Activated naive CD8-positive, alpha-beta T cell treated with anti-CD3 and anti-CD28 coated beads, Interleukin-2, amount 10 ng/mL, durations not matched to agents 7 days and 5 days (primary cell): ENCODE measurements around the gene ZNF654. TPM values are rescaled to one million over a fixed set of nuclear protein-coding genes. Genes with fewer than 3 reads are reported as not detected.

Experiments
- total RNA-seq, 2 experiments: library from RNA; stranded (reverse); gene quantifications; one replicate each; pipeline ENCODE4 v1.2.3, GENCODE V29; 2021

Gene ZNF654
- total RNA-seq, 2 experiments from 2014 or later = 23.4 to 27.5 TPM

Other genes with a start within 250 kb of the ZNF654 start
- 100 to 1,000 TPM; 106 to 111 TPM for gene CGGBP1, start 250 bp upstream of the ZNF654 start, total RNA-seq
- gene C3orf38, start 90.7 kb downstream of the ZNF654 start, total RNA-seq = 10 to 100 TPM; 33.2 to 35.2 TPM